Liver (tissue), 3 donors: ENCODE measurements around the gene ESRRA.

Experiments used
- EGR1 ChIP-seq, 2 donors: IDR thresholded peaks; 2 replicates each; pipeline ENCODE4 v1.6.1; 2016 to 2018; ENCODE audit warnings: antibody characterized with exemption in 2 of 2, low read depth in 2 of 2
- JUND ChIP-seq, 2 donors: IDR thresholded peaks; 2 replicates each; pipeline ENCODE4 v1.6.1; 2016; ENCODE audit warnings: antibody characterized with exemption in 2 of 2
- TAF1 ChIP-seq: conservative IDR thresholded peaks from 2 replicates; pipeline ENCODE4 v1.6.1; 2016; ENCODE audit warnings: antibody characterized with exemption, mild to moderate bottlenecking
- TF ChIP-seq, protein P1 (sequence below): fragments of 150-350 bp; IDR thresholded peaks from 2 replicates; pipeline ENCODE4 v1.5.1; 2017; ENCODE audit warnings: improper control_type of control experiment, low read depth, low read length; ENCODE audit not compliant: missing input control
- TF ChIP-seq, protein P2 (sequence below): IDR thresholded peaks from 2 replicates; pipeline ENCODE4 v1.6.1; 2016; ENCODE audit warnings: antibody characterized with exemption
- donor health status: healthy.
- donor health status: healthy.

DNA sequence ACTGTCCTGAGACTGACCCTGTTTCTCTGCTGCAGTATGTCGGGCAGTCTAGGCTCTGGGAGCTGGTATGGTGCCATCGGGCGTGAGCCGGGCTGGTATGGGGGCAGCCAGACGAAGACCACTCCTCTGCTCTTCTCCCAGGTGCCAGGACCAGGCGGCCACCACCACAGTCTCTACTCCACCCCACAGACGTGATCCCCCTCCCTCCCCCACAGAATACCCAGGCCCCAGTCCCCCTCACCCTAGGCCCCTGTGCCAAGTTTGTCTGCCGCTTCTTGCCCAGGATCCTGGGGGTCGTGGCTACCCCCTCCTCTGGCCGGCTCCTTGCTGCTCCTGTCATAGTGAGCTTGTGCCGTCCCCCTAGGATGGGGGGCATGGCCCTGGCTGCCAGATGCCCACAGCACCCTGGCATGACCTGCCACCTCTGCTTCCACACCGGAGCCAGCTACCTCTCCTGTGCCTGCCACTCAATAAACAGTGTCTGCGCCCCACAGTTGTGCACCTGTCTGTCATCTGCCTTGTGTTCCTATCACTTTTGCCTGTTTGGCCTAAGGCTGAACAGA is 16.2 kb upstream of the ESRRA start:
- TF ChIP-seq, protein P1, sequence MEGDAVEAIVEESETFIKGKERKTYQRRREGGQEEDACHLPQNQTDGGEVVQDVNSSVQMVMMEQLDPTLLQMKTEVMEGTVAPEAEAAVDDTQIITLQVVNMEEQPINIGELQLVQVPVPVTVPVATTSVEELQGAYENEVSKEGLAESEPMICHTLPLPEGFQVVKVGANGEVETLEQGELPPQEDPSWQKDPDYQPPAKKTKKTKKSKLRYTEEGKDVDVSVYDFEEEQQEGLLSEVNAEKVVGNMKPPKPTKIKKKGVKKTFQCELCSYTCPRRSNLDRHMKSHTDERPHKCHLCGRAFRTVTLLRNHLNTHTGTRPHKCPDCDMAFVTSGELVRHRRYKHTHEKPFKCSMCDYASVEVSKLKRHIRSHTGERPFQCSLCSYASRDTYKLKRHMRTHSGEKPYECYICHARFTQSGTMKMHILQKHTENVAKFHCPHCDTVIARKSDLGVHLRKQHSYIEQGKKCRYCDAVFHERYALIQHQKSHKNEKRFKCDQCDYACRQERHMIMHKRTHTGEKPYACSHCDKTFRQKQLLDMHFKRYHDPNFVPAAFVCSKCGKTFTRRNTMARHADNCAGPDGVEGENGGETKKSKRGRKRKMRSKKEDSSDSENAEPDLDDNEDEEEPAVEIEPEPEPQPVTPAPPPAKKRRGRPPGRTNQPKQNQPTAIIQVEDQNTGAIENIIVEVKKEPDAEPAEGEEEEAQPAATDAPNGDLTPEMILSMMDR: no peak
- TF ChIP-seq, protein P2, sequence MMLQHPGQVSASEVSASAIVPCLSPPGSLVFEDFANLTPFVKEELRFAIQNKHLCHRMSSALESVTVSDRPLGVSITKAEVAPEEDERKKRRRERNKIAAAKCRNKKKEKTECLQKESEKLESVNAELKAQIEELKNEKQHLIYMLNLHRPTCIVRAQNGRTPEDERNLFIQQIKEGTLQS: no peak
- TF ChIP-seq TAF1 (no peak), EGR1 (IDR thresholded peaks at IDR 0.05; ENCODE audit: low read depth in 2 of 2) (no peak), JUND (IDR thresholded peaks at IDR 0.05) (no peak)
